Retinal pigment epithelial cell (primary cell): ENCODE results near the gene CFAP46.

Source experiments
- DNase-seq: peaks from one replicate; pipeline ENCODE4 v3.0.0-alpha.2; 2010; ENCODE audit warnings: low read depth
- H3K4me3 ChIP-seq: 2 replicates; pipeline ENCODE4 v1.5.1; 2011; ENCODE audit warnings: mild to moderate bottlenecking, low read length, control low read depth, moderate library complexity
- TF ChIP-seq, protein P1 (sequence below): conservative IDR thresholded peaks from 2 replicates; pipeline ENCODE4 v1.5.1; 2011; ENCODE audit warnings: low read depth, low read length, control low read depth, inconsistent platforms

The CFAP46 gene

DNA sequence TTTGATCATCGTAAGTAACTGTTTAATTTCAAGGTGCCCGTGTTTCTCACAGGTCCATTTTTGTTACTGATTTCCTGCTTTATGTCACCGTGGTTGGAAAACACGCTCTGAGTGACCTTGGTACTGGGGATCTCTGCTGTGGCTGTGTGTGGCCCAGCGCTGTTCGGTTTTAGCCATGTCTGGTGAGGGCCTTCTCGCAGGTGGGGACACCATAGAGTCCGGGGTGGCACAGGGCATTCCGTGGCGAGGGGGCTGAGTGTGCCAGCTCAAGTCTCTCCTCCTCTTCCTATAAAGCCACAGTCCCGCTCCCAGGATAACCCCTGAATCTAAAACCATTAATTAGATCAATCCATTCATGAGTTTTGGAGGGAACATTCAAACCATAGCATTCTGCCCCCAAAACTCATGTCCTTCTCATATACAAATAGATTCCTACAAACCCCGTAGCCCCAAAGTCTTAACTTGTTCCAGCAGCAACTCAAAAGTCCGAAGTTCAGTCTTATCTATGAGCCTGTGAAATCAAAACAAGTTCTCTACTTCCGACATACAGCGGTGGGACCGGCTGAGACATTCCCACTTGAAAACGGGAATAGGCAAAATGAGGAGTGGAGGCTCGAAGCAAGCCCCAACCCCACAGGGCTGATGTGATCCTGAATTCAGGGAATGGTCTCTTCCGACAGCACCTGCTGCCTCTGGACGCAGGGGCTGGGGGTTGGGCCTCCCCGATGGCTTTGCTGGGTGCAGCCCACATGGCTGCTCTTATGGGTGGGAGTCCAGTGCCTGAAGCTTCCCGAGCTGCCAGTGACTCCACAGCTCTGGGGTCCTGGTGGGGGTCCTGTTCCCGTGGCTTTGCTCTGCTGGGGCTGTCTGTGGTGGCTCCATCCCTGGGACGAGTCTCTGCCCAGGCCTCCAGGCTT, 101.4 kb downstream of the CFAP46 start:
- no peak for DNase-seq
- H3K4me3 ChIP-seq: no peak overlapping the region
- TF ChIP-seq, protein P1, sequence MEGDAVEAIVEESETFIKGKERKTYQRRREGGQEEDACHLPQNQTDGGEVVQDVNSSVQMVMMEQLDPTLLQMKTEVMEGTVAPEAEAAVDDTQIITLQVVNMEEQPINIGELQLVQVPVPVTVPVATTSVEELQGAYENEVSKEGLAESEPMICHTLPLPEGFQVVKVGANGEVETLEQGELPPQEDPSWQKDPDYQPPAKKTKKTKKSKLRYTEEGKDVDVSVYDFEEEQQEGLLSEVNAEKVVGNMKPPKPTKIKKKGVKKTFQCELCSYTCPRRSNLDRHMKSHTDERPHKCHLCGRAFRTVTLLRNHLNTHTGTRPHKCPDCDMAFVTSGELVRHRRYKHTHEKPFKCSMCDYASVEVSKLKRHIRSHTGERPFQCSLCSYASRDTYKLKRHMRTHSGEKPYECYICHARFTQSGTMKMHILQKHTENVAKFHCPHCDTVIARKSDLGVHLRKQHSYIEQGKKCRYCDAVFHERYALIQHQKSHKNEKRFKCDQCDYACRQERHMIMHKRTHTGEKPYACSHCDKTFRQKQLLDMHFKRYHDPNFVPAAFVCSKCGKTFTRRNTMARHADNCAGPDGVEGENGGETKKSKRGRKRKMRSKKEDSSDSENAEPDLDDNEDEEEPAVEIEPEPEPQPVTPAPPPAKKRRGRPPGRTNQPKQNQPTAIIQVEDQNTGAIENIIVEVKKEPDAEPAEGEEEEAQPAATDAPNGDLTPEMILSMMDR: no peak

DNA sequence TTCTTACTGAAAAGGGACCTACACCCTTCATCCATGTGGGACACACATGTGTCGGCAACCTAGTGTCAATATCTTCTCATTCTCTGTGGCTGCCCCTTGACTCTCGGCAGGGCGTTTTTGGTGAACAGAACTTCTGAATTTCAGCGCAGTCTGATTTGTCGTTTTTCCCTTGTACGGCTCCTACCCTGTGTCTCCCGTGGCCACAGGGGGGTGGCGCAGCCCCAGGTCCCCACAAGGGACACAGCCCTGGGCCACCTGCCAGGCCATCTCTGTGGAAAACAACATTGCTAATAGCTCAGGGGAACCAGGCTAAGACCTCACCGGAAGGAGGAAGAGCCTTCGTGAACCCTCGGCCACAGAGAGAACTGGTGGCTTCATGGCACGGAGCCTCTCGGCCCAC, 103.3 kb downstream of the CFAP46 start:
- no peak for DNase-seq
- no peak overlapping the region for H3K4me3 ChIP-seq
- TF ChIP-seq, protein P1: no peak

DNA sequence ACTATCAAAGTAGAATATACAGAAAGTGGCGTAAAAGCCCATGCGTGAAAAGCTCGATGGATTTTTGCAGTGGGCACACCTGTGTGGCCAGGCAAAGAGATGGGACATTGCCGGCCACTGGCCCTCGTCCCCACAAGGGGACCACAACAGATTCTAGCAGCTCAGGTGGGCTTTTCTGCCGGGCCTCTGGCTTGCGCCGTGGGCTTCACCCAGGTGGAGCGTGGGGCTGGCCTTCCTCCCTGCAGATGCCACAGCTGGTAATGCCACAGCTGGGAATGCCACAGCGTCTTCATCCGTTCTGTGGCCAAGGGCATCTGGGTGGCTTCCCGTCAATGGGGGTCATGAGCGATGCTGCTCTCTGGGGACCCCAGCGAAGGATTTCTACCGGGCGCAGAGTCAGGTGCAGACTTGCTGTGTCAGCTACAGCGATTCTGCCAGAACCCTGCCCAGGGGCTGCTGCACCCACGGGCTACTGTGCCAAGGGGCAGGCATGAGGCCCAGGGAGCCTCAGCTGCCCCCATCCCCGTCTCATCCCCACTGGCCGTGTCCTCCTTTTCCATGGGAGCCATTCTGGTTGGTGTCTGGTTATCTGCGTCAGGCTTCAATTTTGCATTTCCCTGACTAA, 103.9 kb downstream of the CFAP46 start:
- TF ChIP-seq, protein P1: no peak

DNA sequence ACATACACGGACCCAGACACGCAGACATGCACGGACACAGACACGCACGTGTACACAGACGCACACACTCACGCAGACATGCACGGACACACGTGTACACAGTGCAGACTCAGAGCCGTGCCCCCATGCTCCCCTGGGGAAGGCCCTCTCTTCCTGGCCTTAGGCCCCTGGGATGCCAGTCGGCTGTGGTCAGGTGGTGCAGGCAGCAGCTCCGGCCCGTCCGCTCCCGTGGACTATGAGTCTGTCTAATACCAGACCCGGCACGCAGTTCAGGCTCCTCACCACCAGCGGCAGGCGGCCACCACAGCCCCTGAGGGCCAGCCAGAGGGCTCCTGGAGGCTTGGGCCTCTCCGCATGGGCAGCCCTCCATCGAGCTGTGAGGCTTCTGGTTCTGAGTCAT, 104.5 kb downstream of the CFAP46 start:
- H3K4me3 ChIP-seq: no peak overlapping the region
- TF ChIP-seq, protein P1: no peak
- DNase-seq: no peak

More for the DNA sequence above, 103.9 kb downstream of the CFAP46 start:
- DNase-seq: no peak
- no peak overlapping the region for H3K4me3 ChIP-seq

DNA sequence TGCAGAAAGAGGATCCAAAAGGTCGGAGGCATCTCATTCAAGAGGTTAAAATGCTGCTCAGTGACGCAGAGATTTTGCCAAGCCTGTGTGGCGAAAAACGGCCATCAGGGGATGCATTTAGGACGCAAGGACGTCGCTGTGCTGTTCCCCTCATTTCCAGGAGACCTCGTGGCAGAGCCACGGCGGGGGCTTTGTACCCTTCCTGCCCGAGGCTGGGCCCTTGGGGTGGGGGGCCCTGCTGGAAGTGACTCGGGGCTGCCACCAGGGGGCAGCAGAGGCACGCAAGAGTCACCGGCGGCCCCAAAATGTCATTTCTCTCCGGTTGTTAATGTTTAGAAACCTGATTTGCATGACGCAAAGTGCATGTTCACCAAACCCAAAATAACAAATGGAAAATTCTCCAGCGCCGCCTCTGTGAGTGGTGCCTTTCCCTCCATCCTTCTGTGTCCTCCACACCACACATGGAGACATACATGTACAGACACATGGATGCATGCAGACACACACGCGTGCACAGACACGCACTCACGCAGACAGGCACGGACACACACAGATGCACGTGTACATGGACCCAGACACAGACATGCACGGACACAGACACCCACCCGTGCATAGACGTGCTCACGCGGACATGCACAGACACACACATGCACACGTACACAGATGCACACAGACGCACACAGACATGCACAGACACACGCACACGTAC, 105.4 kb downstream of the CFAP46 start:
- DNase-seq: no peak
- no peak overlapping the region for H3K4me3 ChIP-seq
- TF ChIP-seq, protein P1: peak; percentile 77

DNA sequence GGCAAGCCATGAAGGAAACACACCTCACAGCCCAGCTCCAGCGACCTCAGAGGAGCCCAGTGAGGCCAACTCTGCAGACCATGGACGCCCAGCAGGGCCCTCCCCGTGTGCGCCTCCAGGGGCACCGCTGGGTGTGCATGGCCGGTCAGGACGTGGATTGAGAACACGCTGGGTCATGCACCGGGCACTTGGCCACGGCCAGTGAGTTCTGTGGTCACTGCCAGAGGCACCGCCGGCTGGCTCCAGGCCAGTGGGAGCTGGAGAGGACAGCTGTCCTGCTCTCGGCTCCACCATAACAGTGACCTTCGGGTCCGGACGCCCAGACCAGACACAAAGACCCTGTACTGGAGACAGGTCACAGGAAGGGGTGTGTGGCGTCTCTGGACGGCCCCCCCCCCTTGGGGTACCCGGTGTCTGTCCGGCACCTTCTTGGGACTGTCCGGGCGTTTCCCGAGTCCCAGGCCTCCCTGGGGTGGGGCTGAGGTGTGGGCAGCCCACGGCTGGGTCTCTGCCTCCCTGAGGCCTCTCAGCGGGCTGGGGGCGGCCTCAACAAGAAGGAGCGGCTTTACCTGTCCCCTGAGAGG, 106.0 kb downstream of the CFAP46 start:
- TF ChIP-seq, protein P1: no peak
- no peak overlapping the region for H3K4me3 ChIP-seq
- no peak for DNase-seq
